RKO (cell line): ENCODE results near the gene NOVA2.

ENCODE experiments used
- DNase-seq: peaks from one replicate; pipeline ENCODE4 v3.0.0-alpha.2; 2016; ENCODE audit warnings: low spot score

The NOVA2 gene

GRCh38 chr19:45924891-45925447, 48.7 kb downstream of the NOVA2 start:
- DNase-seq, result no peak

GRCh38 chr19:45922281-45922680, 51.4 kb downstream of the NOVA2 start:
- DNase-seq, result no peak

- no peak for DNase-seq
Observed at GRCh38 chr19:45920458-45920857, 53.2 kb downstream of the NOVA2 start.

GRCh38 chr19:45919678-45920077, 54.0 kb downstream of the NOVA2 start:
- DNase-seq, result no peak

- no peak for DNase-seq
Observed at GRCh38 chr19:45918721-45919120, 54.9 kb downstream of the NOVA2 start.

- no peak for DNase-seq
Observed at GRCh38 chr19:45917421-45918091, 56.1 kb downstream of the NOVA2 start.

- DNase-seq, result no peak
Observed at GRCh38 chr19:45913874-45914830, 59.5 kb downstream of the NOVA2 start, which contains the start of gene NANOS2. Gene NANOS2 (minus strand): TSS chr19:45914778. CDS start chr19:45914693, 85 bp downstream.

- no peak for DNase-seq
Observed at GRCh38 chr19:45911291-45911690, 62.4 kb downstream of the NOVA2 start.

- DNase-seq, result no peak
Observed at GRCh38 chr19:45908956-45909355, 64.7 kb downstream of the NOVA2 start.

GRCh38 chr19:45906221-45906620, 67.4 kb downstream of the NOVA2 start:
- DNase-seq, result peak; percentile 66

GRCh38 chr19:45905011-45905410, 68.7 kb downstream of the NOVA2 start:
- no peak for DNase-seq

GRCh38 chr19:45902651-45903625, 70.7 kb downstream of the NOVA2 start:
- peak; percentile 95 for DNase-seq

GRCh38 chr19:45901912-45902650, 71.6 kb downstream of the NOVA2 start, which contains the start of gene MYPOP:
Gene MYPOP (minus strand): TSS chr19:45902613. CDS start chr19:45901773, 840 bp downstream.
- DNase-seq, result no peak

- DNase-seq, result no peak
Observed at GRCh38 chr19:45901432-45901911, 72.2 kb downstream of the NOVA2 start.

GRCh38 chr19:45900738-45901431, 72.8 kb downstream of the NOVA2 start:
- peak; percentile 35 for DNase-seq

- DNase-seq, result no peak
Observed at GRCh38 chr19:45899919-45900589, 73.6 kb downstream of the NOVA2 start.

- no peak for DNase-seq
Observed at GRCh38 chr19:45899253-45899652, 74.4 kb downstream of the NOVA2 start.

GRCh38 chr19:45897261-45897812, 76.3 kb downstream of the NOVA2 start:
- no peak for DNase-seq
